NCI-H510A (cell line): Measurements from ENCODE around the gene WFDC8.
A peak's percentile ranks its signal among the peaks of the same experiment; 100 is the strongest.
"Not testable (repeated sequence)": the region's sequence is repeated elsewhere in the genome, so short reads cannot be mapped to it uniquely, and the experiment has no call there.

Experiments
- DNase-seq: peaks from one replicate; lab custom pipeline; 2025; lab: John Stamatoyannopoulos, UW

The WFDC8 gene

DNA sequence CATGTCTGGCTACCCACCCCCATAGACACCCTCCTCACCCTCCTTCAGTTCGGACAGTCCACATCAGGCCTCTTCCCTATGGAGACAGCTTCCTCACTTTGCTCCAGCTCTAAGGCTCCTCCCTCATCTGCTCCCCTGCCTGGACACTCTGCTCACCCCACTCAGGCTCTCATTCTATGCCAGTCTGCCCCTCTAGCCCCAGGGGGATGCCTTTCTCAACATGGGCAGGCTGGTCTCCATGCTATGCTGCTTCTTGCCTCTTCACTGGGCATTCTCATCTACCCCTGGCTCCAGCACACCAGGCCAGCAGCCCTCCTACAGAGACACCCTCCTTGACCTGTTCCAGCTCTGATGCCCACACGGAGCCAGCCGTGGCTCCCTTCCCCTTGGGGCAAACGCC lies at the start of gene WFDC8:
WFDC8 (minus strand) TSS at position 101 of the 400 bp plus-strand sequence; CDS start at position 64, 37 bp downstream.
- DNase-seq, result no peak

DNA sequence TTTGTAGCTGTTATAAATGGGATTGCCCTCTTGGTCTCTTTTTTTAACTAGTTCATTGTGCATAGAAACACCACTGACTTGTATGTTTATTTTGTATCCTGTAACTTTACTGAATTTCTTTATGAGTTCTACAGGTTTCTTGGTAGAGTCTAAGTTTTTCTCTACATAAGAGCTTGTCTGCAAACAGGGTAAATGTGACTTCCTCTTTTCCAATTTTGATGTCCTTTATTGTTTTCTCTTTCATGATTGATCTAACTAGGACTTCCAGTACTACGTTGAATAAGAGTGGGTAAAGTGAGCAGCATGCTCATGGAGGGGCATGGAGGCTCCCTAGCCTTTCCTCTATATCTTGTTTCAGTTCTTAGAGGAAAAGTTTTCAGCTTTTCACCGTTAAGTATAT lies 47.5 kb upstream of the WFDC8 start:
- DNase-seq, result no peak

DNA sequence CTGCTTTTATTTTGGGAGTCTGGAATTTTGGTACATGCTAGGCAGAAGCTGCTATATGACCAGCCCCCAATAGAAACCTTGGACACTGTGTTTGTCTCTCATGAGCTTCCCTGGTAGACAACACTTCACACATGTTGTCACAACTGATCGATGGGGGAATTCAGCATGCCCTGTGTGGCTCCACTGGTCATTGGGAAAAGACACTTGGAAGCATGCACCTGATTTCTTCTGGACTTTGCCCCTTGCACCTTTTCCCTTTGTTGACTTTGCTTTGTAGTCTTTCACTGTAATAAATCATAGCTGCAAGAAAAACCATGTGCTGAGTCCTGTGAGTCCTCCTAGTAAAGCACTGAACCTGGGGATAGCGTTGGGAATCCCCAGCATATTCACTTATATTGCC lies 42.5 kb upstream of the WFDC8 start:
- no peak for DNase-seq

DNA sequence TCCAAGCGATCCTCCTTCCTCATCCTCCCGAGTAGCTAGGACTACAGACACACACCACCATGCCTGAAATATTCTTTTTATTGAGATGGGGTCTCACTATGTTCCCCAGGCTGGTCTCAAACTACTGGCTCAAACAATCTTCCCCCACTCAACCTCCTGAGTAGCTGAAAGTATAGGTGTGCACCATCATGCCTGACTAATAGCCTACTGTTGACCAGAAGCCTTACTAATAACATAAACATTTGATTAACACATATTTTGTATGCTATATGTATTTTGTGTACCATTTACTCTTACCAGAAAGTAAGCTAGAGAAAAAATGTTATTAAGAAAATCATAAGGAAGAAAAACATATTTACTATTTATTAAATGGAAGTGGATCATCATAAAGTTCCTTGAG lies 38.5 kb upstream of the WFDC8 start:
- DNase-seq, result no peak

DNA sequence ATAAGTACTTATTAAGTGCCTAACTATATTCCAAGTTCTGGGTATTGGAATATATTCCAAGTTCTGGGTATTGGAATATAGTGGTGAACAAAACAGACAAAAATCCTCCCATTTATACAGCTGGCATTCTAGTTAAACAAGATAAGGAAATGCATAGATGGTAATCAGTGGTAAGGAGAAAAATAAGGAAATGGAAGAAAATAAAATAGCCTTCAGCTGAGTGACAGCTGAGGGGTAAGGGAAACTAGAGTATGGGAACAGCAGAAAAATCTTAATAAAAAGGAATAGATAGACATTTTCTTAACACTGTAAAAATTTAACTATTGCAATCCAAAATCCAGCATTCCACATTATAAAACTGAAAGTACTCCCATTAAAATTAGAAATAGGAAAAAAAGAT lies 33.2 kb upstream of the WFDC8 start:
- DNase-seq, result no peak

DNA sequence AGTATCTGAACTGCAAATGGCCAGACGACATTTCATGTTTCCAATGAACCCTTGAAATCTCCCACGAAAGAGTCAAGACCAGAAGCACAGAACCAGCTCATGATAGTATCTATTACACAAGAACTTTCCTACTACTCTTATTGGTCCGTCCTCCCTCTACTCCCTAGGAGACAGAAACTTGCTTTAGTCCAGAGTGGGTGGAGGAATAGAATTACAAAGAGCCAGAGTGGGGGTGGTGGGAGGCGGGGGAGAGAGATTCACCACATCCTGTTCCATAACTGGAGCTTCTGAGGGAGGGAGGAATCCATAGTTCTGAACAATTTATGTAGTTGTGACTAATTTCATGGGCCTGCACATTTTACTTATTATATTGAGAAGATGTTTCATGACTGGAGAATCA lies 32.0 kb upstream of the WFDC8 start:
- DNase-seq, result peak; percentile 34

DNA sequence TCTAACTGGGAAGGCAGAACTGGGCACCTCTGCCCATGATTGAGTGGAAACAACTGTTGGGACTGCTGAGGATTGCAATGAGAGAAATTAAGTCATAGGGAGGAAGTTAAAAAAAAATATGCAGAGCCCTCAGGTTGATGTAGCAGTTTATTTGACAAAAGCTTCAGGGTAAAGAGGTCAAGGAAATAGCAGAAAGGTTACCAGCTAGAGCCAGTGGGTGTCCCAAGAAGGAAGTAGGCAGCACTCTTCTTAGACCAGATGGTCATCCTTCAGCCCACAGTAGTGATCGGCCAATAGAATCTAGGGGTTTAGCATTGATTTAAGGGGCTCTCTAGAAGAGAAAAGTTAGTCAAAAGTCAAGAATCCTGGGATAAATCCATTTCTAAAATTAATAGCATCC lies 28.7 kb upstream of the WFDC8 start:
- DNase-seq, result no peak

DNA sequence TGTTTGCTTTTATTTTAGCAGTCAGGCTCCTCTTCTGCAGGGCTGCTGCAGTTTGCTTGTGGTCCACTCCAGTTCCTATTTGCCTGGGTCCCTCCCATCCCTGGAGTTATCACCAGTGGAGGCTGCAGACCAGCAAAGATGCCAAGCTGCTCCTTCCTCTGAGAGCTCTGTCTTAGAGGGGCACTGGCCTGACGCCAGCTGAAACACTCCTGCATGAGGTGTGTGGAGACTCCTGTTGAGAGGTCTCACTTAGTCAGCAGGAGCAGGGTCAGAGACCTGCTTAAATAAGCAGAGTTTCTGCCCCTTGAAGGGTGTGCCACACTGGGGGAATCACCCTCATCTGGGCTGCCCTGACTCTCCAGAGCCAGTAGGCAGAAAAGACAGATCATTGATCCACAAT lies 16.2 kb upstream of the WFDC8 start:
- DNase-seq, result no peak

DNA sequence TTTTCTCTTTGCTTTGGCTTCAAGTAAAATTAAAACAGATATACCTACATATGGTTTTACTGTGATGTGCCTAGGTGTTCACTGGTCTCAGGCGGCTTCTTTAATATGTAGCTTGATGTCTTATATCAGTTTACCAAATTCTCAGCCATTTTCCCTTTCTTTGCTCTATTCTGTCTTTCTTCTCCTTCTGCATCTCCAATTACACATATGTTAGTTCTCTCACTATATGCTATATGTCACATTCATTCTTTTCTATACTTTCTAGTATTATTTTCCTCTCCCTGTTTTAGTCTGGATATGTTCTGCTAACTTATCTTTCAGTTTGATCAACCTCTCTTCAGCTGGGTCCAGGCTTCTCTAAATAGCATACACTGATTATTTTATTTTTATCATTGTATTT lies 14.4 kb upstream of the WFDC8 start:
- DNase-seq, result no peak

DNA sequence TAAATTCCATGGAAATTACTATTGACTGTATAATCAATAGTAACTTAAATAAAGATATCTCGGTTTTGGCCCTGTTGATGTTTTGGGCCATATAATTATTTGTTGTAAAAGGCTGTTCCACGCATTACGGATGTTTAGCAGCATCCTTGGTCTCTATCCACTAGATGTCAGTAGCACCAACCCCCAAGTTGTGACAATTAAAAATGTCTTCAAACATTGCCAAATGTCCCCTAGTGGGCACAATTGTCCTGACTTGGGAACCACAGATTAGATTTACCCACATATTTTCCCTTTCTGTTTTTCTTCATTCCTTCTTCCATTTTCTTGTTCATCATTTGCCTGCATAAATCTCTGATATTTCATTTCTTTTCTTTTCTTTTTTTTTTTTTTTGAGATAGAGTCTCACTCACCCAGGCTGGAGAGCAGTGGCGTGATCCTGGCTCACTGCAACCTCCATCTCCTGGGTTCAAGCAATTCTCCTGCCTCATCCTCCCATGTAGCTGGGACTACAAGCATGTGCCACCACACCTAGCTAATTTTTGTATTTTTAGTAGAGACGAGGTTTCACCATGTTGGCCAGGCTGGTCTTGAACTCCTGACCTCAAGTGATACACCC lies 13.6 kb upstream of the WFDC8 start:
- peak; percentile 25 for DNase-seq

DNA sequence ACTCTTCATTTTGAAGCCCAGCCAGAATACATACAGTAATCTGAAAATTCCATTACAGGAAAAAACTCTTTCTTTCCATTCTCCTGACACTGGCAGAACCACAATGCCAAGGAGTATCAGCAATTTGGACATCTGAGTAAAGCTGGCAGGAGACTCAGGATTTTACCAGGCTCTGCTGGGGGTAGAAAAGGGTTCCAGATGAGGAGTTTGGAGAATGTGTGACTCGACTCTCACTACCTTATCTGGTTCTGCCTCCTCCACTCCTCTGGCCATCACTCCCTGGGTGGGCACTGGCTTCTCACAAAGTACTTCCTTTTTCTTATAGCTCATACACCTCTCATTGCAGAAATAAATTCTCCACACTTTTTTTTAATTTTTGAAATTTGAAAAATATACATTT lies 10.6 kb upstream of the WFDC8 start:
- DNase-seq, result no peak

DNA sequence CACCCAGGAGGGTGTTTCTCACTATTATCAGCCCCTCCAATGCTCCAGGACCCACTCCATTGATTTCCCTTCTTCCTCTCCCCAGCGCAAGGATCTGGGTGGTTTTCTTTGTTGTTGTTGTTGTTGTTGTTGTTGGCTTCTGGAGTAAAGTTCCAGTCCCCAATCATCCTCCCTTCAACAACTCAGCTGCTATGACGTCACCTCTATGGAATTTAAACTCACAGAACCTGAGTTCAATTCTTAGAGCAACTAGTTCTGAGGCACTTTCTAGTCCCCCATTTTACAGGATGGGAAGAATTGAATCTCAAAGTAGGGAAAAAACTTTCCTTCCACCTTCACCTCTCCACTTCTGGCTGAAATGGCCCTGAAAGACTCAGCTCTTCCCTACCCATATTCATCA lies 9.7 kb upstream of the WFDC8 start:
- DNase-seq, result no peak

DNA sequence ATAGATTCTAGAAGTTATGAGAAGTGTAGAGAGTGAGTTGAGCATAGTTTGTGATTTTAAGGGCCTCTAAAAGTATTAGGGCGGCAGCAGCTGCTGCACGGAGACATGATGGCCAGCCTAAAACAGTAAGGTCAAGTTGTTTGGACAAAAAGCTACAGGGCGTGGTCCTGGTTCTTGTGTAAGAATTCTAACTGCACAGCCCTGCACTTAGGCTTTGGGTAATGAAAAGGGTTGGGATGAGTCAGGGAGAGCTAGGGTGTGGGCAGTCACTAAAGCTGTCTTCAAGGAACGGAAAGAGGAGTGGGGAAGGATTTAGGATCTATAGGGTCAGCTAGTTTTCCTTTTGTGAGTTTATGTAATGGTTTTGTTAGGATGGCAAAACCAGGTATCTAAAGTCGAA lies 6.9 kb upstream of the WFDC8 start:
- DNase-seq, result not testable (repeated sequence)

DNA sequence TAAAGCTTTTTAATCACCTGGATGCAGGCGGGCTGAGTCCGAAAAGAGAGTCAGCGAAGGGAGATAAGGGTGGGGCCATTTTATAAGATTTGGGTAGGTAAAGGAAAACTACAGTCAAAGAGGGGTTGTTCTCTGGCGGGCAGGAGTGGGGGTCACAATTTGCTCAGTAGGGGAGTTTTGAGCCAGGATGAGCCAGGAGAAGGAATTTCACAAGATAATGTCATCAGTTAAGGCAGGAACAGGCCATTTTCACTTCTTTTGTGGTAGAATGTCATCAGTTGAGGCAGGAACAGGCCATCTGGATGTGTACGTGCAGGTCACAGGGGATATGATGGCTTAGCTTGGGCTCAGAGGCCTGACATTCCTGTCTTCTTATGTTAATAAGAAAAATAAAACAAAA lies 5.2 kb upstream of the WFDC8 start:
- not testable (repeated sequence) for DNase-seq

DNA sequence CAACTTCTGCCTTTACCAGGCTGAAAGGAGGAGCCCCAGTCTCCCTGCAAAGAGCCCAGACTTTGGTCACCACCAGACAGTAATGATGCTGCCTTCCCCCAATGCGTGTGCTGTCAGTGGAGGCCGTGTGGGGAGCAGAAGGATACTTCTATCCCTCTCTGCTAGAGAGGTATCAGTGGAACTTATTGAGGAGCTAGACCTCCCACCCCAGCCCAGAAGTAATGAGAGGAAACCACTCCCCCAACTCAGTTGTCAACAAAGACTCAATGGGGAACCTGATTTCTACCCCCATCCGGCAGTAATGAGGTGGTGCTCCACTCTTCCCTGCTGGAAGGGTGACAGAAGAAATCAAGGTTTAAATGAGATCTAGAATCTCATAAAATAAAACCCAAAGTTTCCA lies 4.4 kb upstream of the WFDC8 start:
- DNase-seq, result no peak

DNA sequence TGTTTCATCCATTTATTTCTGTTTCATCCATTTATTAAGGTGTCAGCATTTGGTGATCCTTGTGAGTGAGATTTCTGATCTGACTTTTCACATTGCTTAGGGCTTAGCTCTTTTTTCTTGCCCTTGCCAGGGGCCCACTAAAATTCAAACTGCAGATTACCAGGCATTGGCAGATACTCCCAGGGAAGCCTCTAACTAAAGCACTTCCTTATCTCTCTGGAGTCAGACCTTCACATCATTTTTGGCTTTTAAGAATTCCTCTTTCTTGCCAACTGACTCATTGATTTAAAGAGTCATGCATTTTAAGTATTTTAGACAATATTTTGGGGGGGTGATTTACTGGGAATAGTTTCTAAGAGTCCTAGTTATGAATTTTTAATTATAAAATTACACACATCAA lies 2.6 kb upstream of the WFDC8 start:
- no peak for DNase-seq

DNA sequence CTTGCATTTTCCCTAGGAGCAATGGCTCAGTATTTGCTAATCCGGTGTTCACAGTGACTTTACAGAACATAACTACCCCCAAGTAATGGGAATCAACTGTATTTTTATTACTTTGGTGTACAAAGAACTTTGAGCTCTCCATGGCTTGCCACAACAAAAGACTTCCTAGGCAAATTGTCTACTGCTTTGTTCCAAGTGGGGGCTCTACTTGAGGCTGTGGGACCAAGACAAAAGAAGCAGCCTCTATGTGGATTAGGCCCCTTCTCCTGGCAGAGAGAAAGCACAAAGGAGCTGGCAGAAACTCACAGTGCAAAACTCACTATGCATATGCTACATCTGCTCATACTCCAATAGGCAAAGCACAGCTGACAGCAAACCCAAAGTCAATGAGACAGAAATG lies 853 bp downstream of the WFDC8 start:
- no peak for DNase-seq

DNA sequence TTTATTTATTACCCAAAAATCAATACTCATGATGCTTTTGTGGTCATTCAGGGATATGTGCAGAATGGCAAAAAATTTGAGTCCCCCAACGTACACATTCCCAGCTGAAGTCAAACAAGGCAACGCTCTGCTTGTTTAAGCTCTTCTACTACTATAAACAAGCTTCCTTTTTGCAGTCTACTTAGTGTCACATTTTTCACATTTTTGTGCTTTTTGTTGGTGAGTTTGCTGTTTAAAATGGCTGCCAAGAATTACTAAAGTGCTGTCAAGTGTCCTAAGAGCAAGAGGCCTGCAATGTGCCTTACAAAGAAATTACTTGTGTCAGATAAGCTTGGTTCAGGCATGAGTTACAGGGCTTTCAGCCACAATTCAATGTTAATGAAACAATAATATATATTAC lies 2.1 kb downstream of the WFDC8 start:
- no peak for DNase-seq

DNA sequence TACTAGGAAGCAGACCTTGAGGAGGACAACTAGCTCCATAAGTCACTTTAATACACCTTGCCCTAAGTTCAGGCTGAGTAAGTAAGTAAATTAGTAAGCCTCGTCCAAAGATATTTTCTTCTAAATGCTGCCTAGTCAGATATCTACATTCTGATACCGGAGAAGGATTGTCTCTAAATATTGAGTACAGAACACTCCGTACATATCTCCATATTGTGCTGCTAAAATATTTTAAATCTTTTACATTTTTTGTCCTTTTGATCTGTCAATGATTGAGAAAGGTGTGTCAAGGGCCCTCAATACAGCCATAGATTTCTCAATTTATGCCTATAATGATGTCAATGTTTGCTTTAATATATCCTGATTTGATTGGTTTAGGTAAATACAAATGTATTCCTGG lies 3.2 kb downstream of the WFDC8 start:
- DNase-seq, result no peak

DNA sequence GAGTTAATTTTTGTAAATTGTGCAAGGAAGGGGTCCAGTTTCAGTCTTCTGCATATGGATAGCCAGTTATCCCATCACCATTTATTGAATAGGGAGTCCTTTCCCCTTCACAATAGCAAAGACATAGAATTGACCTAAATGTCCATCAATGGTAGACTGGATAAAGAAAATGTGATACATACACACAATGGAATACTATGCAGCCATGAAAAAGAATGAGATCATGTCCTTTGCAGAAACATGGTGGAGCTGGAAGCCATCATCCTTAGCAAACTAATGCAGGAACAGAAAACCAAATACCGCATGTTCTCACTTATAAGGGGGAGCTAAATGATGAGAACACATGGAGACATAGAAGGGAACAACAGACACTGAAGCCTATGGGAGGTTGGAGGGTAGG lies 9.4 kb downstream of the WFDC8 start:
- DNase-seq, result not testable (repeated sequence)

DNA sequence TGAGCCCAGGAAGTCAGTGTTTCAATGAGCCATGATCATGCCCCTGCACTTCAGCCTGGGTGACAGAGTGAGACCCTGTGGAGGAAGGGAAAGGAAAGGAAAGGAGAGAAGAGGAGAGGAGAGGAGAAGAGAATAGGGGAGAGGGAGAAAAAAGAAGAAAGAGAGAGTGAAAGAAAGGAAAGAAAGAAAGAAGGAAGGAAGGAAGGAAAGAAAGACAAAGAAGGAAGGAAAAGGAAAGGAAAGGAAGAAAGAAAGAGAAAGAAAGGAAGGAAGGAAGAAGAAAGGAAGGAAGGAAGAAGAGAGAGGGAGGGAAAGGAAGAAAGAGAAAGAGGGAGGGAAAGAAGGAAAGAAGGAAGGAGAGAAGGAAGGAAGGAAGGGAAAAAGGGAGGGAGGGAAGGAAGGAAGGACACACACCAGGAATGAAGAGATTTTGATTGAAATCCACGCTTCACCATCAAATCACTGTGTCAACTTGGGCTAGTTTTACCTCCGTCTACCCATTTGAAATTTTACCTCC lies 14.3 kb downstream of the WFDC8 start:
- DNase-seq, result no peak

DNA sequence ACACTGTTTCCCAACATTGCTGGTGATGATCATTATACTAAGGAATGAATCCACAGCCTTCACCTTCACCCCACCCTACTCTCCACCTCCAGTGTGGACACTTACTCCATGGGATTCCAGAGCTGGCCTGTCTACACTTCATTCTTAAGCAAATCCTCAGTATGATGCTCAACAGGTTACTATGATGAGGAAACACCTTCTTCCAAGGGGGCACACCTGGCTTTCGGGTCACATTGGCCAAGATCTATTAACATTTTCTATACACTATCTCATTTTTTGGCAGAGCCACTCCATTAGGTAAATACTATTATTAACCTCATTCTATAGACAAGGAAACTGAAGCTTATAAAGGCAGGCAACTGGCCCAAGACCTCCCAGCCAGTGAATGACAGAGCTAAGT lies 23.9 kb downstream of the WFDC8 start:
- DNase-seq, result no peak

DNA sequence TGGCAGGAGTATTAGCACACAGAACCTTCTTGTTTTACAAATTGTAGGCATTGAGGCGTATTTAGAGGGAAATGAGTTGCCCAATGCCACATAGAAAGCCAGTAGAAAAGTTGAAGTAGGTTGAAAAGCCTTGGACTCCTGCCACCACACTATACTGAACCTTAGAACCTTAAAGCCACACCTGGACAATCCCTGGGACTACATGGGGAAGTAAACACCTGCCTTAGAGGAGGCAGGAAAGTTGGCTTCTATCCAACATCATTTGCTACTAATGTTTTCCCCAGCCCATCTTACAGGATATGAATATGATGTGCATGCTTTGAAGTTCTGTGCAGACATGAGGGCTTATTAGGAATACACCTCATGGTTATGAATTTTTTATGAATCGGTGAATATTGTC lies 26.6 kb downstream of the WFDC8 start:
- peak; percentile 62 for DNase-seq

DNA sequence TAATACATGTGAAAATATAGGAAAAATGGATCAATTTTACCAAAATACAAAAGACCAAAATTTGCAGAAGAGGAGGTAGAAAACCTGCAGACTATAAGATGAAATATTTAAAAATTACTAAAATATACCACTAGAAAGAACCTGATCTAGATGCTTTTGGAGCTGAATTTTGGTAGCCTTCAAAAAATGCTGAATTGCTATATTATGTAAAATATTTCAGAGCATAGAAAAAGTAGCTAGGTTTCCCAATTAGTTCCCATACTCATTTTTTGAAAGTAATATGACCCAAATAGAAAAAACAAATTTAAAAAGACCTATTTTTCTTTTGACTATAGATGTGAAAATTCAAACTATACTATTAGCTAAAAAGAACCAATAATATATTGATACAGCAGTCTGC lies 28.3 kb downstream of the WFDC8 start:
- no peak for DNase-seq

DNA sequence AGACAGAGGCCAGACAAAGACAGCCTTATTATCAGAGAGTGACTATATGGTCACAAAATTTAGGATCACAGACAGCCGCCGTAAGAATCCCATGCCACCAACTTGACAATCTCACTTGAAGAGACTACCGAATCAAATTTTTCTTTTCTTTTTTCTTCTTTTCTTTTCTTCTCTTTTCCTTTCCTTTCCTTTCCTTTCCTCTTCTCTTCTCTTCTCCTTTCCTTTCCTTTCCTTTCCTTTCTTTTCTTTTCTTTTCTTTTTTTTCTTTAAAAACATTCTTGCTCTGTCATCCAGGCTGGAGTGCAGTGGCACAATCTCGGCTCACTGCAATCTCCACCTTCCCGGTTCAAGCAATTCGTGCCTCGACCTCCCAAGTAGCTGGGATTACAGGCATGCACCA lies 30.7 kb downstream of the WFDC8 start:
- no peak for DNase-seq
